T-helper 2 cell (primary cell): Measurements from ENCODE around the gene MACROD2.
"Not testable (repeated sequence)": the region's sequence is repeated elsewhere in the genome, so short reads cannot be mapped to it uniquely, and the experiment has no call there.

Experiments used
- DNase-seq, 5 experiments: peaks; one replicate each; pipeline versions ENCODE4 v3.0.0 to v3.0.0-alpha.2; 2012 to 2022

Gene MACROD2

DNA sequence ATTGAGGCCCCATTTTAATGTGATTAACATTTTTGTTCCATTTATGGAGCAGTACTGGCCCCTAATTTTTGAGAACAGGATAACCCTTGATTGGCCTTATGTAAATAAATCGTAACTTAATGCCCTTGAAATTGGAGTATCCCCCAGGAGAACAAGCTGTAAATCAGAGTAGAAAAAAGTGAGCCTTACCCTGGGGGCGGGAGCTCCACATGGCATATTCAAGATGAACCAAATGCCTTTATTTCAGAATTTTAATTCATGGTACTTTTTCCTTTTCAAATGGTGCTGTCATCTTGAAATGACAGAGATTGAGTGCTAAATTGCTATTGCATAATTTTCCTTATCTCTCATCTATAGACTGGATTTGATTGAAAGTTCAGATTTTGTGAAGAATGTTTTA lies 1151.6 kb downstream of the MACROD2 start:
- DNase-seq: no peak

GRCh38 chr20:15154070-15154469 lies 1158.8 kb downstream of the MACROD2 start:
- no peak for DNase-seq

GRCh38 chr20:15155848-15156401 lies 1160.6 kb downstream of the MACROD2 start:
- DNase-seq: peak in 2 of 5 experiments; percentile 7 to 48

GRCh38 chr20:15158533-15158932 lies 1163.2 kb downstream of the MACROD2 start:
- DNase-seq: no peak

- DNase-seq: peak in 1 of 5 experiments; percentile 8
Observed at GRCh38 chr20:15162079-15162647, 1166.8 kb downstream of the MACROD2 start.

- no peak for DNase-seq
Observed at GRCh38 chr20:15163632-15164031, 1168.3 kb downstream of the MACROD2 start.

DNA sequence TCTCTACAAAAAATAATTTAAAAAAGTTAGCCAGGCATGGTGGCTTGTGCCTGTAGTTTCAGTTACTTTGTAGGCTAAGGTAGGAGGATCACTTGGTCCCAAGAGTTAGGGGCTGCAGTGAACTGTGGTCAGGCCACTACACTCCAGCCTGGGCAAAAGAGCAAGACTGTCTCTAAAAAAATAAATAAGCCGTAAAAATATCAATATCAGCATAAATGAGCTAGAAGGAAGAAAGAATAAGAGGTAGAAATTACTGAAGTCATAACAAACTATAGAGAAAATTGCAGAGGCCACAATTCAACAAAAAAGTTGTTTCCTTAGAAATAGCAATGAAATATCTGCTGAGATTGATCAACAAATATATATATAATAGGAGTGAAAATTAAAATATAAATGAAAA lies 1169.4 kb downstream of the MACROD2 start:
- DNase-seq: no peak

GRCh38 chr20:15166744-15167143 lies 1171.4 kb downstream of the MACROD2 start:
- no peak for DNase-seq

DNA sequence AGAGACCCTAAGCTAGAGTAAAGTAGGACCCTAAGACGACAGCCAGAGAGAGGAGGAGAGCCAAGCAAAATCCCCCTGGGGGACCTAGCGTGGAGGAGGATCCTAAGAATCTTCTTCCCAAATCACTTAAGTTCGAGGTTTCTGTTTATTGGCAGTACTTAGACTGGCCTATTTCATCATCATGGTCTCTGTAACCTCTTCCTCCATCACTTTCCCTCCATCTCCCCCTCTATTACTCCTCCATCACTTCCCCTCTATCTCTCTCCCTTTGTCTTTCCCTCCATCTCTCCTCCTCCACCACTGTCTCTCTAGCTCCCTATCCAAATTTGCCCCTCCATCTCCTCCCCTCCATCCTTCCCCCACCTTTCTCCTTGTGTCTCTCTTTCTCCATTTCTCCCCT lies 1175.7 kb downstream of the MACROD2 start:
- no peak for DNase-seq

DNA sequence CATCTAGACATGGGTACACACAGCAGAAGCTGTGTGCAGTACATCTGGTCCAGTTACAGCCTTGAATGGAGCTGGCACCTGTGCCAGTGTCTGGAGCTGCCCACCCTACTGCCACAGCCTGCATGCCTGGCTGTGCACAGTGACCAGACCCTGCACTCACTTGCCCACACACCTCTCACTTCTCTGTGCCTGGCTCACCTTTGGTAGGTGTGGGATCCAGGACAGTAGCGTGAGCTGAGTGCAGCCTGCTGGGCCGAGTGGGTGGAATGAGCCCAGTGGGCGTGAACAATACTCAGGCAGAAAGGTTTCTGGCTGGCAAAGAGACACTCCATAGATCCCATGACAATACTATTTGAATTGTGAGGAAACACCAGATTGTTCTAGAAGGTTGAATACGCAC lies 1181.6 kb downstream of the MACROD2 start:
- no peak for DNase-seq

DNA sequence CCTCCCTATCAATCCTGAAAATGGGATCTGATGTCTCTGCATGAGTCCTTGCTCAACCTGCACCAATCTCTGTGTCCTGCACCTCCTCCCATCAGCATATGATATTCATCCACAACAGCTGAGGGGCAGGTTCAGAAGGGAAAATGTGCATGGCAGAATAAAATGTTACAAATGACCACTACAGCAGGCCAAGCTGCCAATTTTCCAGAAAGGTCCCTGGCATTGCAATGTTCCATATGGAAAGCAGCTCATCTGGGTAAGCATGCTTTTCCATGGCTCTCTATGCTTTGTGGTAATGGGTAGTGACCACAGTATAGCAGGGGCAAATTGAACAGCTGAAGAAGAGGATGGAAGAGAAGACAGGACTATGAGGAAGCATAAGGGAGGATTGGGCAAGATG lies 1183.3 kb downstream of the MACROD2 start:
- no peak for DNase-seq

DNA sequence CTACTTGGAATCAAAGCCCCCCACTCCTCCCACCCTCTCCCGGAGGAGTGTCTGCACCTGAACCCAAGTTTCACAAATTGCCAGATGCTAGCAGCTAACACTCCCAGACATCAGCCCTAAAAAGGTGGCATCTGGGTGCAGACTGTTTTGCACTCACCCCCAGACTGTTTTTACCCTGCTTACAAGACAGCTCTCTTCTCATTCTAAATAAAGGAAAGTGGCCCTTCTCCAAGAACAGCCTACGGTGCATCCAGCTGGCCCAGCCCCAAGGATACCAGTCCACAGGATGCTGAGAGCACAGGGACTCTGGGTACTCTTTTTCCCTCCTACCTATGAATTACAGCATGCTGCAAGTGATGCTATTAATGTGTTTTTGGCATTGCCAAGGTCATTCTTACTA lies 1184.1 kb downstream of the MACROD2 start:
- DNase-seq: no peak

DNA sequence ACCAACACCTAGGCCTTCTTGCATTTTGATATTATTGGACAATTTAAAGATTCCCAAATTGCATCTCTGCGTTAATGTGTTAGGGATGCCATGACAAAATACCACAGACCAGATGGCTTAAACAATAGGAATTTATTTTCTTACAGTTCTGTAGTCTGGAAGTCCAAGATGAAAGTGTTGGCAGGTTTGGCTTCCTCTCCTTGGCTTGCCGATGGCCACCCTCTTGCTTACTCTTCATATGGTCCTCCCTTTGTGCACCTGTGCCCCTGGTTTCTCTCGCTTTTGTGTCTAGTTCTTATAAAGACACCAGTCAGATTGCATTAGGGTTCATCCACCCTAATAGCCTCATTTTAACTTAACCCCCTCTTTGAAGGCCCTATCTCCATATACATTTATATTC lies 1184.5 kb downstream of the MACROD2 start:
- DNase-seq: no peak

GRCh38 chr20:15185322-15185721 lies 1190.0 kb downstream of the MACROD2 start:
- DNase-seq: no peak

DNA sequence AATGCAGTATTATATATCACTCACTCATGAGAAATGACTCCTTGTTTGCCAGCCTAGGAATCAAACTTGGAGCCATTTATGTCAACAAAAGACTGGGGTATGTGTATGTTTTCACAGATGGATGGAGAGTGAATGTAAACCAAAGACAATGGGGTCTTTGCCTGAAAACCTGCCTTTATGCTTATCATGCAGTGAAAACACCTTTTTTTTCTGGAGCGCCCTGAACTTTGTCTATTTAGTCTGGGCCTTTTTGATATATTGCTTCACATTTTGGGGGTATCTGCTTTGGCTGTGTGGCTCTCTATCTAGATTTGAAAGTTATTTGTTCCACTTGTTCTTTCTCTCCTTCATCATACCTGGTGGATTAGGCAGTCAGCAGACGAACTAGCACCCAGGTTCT lies 1190.6 kb downstream of the MACROD2 start:
- DNase-seq: no peak

GRCh38 chr20:15187612-15188011 lies 1192.3 kb downstream of the MACROD2 start:
- no peak for DNase-seq

DNA sequence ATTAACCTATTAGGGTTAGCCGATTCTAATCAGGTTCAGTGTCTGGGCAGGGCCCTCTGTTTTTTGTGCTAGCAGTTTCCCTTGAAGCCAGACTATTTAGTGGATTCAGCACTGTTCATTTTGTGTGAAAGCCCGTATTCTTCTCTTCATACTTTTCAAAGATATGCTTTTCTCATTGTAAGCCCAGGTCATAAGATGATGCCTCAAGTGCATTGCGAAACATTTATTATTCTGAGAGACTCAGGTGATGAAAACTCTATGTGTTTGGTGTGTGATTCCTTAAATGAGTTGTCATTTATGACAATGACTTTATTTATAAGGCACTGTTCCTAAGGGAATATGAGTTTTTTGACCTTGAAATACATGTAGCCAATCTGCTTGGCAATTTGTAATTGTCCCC lies 1193.1 kb downstream of the MACROD2 start:
- DNase-seq: no peak

DNA sequence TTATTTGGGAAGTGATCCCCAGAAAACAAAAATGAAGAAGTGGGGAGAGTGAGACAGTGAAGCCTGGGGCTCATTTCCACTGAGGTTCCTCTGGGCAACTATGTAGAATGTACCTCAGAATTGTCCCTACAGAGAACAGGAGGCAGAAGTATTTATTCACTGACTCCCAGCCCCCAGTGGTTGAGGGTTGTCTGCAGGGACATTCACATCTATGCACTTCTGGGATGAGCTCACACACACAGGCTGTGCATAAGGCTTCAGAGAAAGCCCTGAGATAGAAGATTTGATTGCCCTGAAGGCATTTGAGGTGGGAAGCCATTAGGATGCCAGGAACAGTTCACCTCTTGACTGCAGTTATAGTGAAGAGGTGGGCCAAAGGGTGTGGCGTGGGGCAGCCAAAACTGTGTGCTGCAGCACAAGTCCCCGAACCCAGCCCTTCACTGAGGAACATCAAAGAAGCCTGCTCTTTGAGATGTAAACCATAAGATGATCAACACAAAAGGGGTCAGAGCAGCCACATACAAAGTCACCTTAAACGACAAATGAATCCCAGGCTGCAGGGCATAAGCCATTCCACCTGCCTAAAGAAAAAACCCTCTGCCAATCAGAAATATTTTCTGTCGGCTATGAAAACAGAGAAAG lies 1195.9 kb downstream of the MACROD2 start:
- no peak for DNase-seq

DNA sequence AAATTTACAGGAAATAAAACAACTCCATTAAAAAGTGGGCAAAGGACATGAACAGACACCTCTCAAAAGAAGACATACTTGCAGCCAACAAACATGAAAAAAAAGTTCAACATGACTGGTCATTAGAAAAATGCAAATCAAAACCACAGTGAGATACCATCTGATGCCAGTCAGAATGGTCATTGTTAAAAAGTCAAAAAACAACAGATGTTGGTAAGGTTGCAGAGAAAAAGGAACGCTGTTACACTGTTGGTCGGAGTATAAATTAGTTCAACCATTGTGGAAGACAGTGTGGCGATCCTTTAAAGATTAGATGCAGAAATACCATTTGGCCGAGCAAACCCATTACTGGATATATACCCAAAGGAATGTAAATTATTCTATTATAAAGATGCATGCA lies 1200.1 kb downstream of the MACROD2 start:
- DNase-seq: no peak

DNA sequence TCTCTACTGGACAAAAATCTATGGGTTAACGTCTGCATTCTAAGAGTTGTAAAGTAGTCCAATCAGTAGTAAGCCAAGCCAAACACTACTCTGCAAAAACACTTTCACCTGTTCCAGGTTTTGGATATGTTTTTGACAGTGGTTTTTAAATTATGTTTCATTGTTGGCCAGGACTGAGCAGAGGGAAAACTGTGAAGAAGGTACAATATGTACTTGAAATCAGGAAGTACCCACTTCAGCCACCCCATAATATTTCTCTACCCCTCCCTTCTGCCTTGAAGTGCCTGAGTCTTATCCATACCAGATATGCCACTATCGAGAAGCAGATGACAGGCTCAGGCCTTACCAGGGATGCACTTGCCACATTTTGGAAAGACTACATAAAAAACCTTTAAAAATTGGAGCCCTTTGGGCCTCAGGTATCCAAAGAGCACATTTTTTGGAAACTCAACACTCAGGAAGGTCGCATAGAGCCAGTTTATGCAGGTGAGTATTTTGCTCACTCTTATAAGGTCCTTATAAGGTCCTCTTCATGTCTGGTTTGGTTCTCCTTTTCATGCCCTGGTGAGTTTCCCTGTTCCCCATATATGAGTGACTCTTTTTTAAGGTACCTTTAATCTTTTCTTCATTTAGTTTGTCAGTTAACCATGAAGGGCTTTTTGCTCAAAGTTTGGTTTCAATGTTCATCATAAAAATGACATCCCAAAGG lies 1201.4 kb downstream of the MACROD2 start:
- no peak for DNase-seq

DNA sequence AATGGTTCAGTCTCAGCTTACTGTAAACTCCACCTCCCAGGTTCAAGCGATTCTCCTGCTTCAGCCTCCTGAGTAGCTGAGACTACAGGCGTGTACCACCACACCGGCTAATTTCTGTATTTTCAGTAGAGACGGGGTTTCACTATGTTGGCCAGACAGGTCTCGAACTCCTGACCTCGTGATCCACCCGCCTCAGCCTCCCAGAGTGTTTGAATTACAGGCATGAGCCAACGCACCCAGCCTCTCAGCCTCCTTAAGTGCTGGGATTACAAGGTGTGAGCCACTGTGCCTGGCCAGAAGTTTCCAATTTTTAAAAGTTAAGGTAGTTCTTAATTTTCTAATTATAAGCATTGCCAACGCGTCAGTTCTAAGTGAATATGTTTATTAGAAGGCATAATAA lies 1202.7 kb downstream of the MACROD2 start:
- DNase-seq: not testable (repeated sequence)

DNA sequence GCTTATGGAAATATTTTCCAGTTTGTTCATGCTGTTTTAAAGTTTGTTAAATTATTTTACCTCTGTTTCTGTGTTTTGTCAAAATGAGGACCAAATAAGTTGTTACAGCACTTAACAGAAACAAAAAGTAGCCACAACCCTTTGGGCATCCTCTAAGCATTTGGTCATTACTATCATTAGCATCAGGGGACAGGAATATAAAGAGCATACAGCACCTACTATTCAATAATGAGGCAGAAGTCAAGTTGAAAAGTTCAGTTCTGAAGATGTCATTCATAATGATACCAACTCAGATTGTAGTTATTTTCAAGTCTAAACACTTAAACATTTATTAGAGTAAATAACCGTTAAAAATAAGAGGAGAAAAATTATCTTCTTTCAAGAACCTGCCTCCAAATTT lies 1204.4 kb downstream of the MACROD2 start:
- DNase-seq: no peak

DNA sequence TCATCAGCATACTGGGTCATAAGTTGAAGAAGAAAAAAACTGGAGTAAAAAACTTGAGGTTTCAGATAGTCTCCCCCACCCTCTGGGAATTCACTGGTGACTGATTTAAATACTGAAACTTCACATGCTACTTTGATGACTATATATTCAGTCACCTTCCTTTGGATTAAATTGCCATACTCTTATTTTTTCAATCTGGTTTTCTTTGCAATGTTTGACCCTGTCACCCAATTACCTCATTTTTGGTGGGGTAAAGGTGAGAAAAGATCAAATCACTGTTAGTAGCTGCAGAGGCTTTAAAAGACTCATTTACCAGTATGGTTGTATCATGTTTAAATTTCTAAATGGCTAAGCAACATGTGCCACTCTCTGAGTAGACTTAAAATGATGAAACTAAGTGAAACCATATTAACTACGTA lies 1204.8 kb downstream of the MACROD2 start:
- DNase-seq: peak in 1 of 5 experiments; percentile 1

GRCh38 chr20:15201602-15202001 lies 1206.3 kb downstream of the MACROD2 start:
- no peak for DNase-seq
